Stimulated activated CD8-positive, alpha-beta memory T cell treated with anti-CD3 and anti-CD28 coated beads, Interleukin-4, amount 100 ng/mL, for 1 hour (primary cell): ENCODE results near the gene FOXG1.

Experiments
- DNase-seq, 2 donors: peaks; one replicate each; pipeline ENCODE4 v3.0.0-alpha.2; 2020; ENCODE audit warnings: low read depth in 2 of 2, low spot score in 1 of 2

The FOXG1 gene

GRCh38 chr14:28761438-28762291 lies 4.9 kb upstream of the FOXG1 start:
- DNase-seq = no peak

DNA sequence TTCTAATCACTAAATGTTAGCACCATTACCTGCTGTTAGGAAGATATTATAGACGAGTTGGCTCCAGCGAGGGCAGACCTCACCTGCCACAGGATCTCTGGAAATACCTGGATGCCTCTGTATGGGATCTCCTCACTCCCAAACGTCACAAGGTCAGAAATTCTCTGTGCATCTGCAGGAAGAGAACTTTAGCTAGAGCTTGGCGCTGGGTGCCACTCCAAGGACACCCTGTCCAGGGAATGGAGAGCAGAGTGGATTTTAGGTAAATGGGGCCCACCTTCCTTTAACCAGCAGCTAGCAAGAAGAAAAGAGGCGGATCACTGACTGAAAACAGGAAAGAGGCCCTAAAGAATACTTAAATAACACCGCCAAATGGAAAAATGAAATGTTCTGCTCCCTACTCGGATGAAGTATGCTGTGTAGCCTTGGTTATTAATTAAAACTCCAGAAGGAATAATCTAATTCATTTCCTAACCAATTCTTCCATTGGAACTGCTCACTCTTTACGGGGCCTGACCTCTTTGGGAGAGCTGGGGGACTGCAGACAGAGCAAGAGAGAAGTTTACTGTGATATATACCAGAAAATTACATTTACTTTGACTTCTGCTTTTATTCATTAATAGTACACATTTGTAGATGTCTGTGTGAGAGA lies 4.2 kb upstream of the FOXG1 start:
- no peak for DNase-seq

- DNase-seq = no peak
These were observed 3.6 kb upstream of the FOXG1 start for GRCh38 chr14:28762955-28763326.

DNA sequence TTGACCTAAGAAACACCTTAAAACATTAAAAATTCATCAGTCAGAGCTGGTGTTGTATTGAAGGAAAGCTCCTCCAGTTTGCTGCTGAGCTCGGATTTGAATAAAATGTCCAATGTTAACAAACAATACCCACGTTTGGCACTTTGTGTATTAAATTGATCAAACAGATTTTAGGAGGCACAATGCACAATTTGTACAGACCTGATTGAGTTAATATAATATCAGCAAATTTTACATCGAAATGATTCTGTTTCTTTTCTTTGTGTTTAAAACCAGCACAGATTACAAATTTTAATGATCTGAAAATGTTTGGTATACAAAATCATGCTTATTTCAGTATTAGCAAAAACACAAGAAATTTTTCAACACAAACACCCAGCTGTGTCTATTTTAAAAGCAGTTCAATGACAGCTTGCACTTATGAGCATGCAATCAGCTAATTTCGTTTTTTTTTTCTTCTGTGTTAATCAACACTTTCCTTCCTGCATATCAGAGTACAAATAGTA lies 2.8 kb upstream of the FOXG1 start:
- no peak for DNase-seq

DNA sequence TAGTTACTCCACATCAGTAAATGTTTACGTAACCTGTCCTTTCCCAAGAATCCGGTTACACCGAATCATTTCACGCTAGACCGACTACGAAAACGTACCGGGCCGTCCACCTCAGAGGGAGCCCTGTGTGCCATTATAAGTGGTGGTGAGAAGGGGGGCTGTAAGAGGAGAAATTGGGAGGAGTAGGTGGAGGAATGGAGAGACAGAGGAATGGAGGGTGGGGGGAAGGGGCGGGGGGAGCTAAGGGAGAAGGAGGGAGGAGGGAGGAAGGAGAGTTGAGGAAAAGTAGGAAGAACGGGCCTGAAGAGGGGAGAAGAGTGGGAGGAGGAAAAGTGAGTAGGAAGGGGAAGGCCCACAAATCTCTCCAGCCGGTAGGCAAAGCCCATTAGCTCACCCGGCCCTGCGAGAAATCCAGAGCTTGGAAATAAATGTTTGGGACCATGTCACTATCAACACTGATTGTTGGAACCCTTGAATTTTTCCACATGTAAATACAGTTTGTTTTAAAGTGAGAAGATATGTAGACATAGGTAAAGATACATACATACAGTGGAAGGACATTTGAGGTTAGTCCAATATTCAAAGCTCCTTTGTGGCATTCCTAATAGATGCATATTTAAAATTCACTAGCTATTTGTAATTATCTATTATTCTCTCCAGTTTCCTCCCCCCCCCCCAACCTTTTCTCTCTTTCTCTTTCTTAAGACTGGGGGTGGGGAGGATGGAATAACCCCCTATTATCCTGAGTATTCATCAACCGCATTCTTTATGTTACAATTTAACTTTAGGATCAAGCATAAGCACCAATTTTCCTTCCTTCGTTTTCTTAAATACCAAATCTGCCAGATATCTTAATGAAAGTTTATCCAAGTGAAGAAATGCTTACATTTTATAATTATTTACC lies 2.1 kb upstream of the FOXG1 start:
- DNase-seq = no peak

GRCh38 chr14:28765169-28765830 lies 1.3 kb upstream of the FOXG1 start:
- DNase-seq = no peak

DNA sequence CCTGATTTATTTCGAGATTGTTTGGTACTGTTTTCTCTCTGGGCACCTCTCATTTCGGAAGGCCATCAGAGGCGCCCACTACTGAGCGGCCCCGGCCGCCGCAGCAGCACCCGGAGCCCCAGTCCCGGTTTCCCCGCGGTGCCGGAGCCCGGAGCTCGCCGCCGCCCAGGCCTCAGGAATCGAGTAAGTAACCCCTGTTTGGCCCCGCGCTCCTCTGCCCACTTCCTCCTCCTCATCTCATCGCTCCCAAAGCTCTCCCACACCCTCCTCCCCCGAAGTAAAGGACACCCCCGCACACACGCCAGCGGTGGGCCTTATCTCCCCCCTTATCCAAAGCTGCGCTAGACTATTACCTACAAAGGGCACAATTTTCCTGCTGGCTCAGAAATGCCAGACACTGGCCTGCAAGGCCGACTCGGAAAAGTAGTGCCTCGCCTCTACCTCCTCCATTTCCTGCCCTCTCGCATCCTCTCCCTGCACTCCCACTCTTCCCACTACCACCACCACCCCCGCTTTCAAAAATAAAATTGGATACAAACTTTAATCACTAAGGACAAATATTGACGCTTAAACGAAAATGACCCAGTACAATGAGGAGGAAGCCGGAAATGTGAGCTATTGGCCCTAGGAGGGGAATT lies 637 bp upstream of the FOXG1 start:
- no peak for DNase-seq

DNA sequence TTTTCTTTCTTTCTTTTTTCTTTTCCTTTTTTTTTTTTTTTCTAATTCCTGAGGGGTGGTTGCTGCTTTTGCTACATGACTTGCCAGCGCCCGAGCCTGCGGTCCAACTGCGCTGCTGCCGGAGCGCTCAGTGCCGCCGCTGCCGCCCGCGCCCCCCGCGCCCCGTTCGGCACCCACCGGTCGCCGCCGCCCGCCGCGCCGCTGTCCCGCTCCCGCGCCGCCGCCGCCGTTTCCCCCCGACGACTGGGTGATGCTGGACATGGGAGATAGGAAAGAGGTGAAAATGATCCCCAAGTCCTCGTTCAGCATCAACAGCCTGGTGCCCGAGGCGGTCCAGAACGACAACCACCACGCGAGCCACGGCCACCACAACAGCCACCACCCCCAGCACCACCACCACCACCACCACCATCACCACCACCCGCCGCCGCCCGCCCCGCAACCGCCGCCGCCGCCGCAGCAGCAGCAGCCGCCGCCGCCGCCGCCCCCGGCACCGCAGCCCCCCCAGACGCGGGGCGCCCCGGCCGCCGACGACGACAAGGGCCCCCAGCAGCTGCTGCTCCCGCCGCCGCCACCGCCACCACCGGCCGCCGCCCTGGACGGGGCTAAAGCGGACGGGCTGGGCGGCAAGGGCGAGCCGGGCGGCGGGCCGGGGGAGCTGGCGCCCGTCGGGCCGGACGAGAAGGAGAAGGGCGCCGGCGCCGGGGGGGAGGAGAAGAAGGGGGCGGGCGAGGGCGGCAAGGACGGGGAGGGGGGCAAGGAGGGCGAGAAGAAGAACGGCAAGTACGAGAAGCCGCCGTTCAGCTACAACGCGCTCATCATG lies 654 bp downstream of the FOXG1 start:
- no peak for DNase-seq

- DNase-seq = no peak
These were observed 1.5 kb downstream of the FOXG1 start for GRCh38 chr14:28767853-28768741.

GRCh38 chr14:28769276-28769880 lies 2.8 kb downstream of the FOXG1 start:
- DNase-seq = no peak

- DNase-seq = no peak
These were observed 3.5 kb downstream of the FOXG1 start for GRCh38 chr14:28770061-28770460.

- DNase-seq = no peak
These were observed 4.0 kb downstream of the FOXG1 start for GRCh38 chr14:28770630-28771029.

DNA sequence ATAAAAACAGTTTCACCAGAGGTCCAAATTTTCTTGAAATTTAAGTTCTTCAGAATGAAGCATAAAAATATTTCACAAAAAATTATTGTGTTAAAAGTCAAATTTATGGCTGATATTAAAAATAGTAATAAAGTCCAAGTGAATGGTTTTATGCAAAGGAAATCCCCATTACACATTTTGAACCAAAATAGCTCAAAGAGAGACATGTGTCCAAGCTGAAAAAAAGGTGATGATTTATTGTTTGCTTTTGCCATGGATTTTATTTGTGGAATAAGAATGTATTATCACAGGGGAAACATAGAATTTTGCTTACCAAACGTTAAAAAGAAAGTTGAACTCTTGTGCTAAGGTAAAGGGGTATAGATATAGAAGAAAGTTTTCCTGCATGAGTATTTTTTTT lies 4.6 kb downstream of the FOXG1 start:
- no peak for DNase-seq

GRCh38 chr14:28772613-28773012 lies 6.0 kb downstream of the FOXG1 start:
- DNase-seq = no peak

DNA sequence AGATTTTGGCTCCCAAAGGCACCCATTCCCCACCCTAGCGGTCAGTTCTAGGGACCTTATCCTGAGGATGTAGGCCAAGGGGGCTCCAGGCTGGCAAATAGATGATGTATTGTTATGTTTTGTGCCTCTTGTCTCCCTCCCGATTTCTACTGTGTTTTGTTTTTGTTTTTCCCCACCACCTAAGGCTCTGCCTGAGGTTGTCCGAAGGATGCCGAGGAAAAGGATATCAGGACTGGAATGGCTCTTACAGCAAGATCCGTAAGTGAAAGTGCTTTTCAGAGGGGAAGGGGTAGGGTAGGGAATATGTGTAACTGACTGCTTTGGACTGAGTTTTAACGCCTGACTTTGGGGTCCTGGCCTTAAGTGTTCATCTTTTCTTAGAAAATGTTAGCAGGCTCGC lies 6.6 kb downstream of the FOXG1 start:
- DNase-seq = no peak

DNA sequence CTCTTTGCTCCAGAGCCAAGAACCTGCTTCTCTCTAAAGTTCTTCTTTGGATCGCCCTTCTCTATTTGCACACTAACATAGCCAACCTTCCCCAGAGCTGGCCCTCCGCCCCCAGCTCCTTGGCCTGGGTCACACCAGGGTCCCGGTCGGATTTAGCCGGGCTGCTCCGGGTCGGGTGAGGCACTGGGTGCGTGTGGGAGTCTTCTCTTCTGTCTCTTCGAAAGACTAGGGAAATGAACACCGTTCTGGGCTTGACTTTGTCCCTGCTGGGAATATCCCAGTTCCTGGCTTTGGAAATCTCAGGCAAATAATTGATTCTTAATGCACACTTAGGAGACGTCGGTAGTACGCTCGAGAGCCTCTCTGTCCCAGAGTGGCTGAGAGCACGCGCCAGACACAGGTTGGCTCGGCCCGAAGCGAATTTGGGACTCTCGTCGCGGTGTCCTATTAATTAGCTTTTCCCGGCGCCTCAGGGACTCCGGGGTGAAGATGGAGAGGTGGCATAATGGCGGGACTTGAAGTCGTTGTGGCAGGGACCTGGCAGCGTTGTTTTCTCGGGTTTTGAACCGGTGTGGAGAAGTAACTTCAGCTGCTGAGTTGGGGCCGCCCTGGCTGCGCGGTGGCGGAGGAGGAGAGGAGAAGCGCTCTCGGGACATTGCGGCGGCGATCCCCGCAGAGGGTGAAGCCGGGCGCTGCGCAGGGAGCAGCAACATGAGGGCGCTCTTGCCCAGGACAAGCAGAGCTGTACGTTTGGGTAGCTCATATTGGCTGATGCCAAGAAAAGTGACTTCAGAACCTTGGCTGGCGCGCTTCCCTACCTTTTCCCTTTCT lies 7.5 kb downstream of the FOXG1 start:
- no peak for DNase-seq
